GM21360 (cell line): ENCODE data around the gene ADCY4.

Source experiments
- ATAC-seq: cut with Tn5 transposase; IDR thresholded peaks from one replicate; pipeline ENCODE4 v1.9.1; 2021; ENCODE audit warnings: mild to moderate bottlenecking, moderate library complexity; ENCODE audit not compliant: unreplicated experiment

The ADCY4 gene

GRCh38 chr14:24300326-24300980 is 34.4 kb downstream of the ADCY4 start:
- ATAC-seq = no peak

GRCh38 chr14:24299255-24300191 is 35.3 kb downstream of the ADCY4 start, which contains the start of the genes DHRS1 and NOP9:
Gene DHRS1 (minus strand): TSS chr14:24299780. CDS start chr14:24299106, 674 bp downstream.
Gene NOP9 (plus strand): TSS chr14:24299850. CDS start chr14:24299955, 105 bp downstream.
- ATAC-seq = peak; percentile 55

- peak; percentile 6 for ATAC-seq
Measured at GRCh38 chr14:24298892-24299254, 36.0 kb downstream of the ADCY4 start.

GRCh38 chr14:24297190-24297964 is 37.5 kb downstream of the ADCY4 start:
- peak; percentile 11 for ATAC-seq

GRCh38 chr14:24296341-24297157 is 38.3 kb downstream of the ADCY4 start:
- ATAC-seq = peak; percentile 53

- no peak for ATAC-seq
Measured at GRCh38 chr14:24293525-24293924, 41.3 kb downstream of the ADCY4 start.

GRCh38 chr14:24292118-24292807 is 42.6 kb downstream of the ADCY4 start:
- no peak for ATAC-seq

GRCh38 chr14:24291446-24292117 is 43.3 kb downstream of the ADCY4 start:
- no peak for ATAC-seq

- ATAC-seq = no peak
Measured at GRCh38 chr14:24290746-24291145, 44.1 kb downstream of the ADCY4 start.

- peak; percentile 61 for ATAC-seq
Measured at GRCh38 chr14:24289649-24290280, 45.1 kb downstream of the ADCY4 start.

GRCh38 chr14:24286996-24287395 is 47.9 kb downstream of the ADCY4 start:
- ATAC-seq = no peak

GRCh38 chr14:24285351-24285750 is 49.5 kb downstream of the ADCY4 start:
- ATAC-seq = no peak

GRCh38 chr14:24284501-24285035 is 50.3 kb downstream of the ADCY4 start:
- no peak for ATAC-seq

- no peak for ATAC-seq
Measured at GRCh38 chr14:24283796-24284460, 50.9 kb downstream of the ADCY4 start.

GRCh38 chr14:24282736-24283135 is 52.1 kb downstream of the ADCY4 start:
- ATAC-seq = no peak

GRCh38 chr14:24281636-24282035 is 53.2 kb downstream of the ADCY4 start:
- ATAC-seq = no peak

- no peak for ATAC-seq
Measured at GRCh38 chr14:24280797-24281460, 53.9 kb downstream of the ADCY4 start.
